Measurements from ENCODE around the gene RCOR2.

RCOR2 gene

GRCh38 chr11:63901660-63902059 lies 15.3 kb downstream of the RCOR2 start:
- Mint-ChIP-seq H3K27ac (no peak overlapping the region), H3K4me3 (no peak overlapping the region), H3K36me3 (ENCODE audit: low read depth) (peaks cover 77% of the 10 kb centered on the region), H3K27me3 (ENCODE audit: low read depth) (no peaks in the 10 kb centered on the region), H3K4me1 (no peaks in the 10 kb centered on the region), H3K9me3 (no peaks in the 10 kb centered on the region)
- peak in 1 of 3 experiments; percentile 8 for TF ChIP-seq CTCF (IDR thresholded peaks at IDR 0.05; ENCODE audit: unreplicated experiment in 3 of 3)

GRCh38 chr11:63897459-63898146 lies 19.4 kb downstream of the RCOR2 start:
- TF ChIP-seq CTCF (IDR thresholded peaks at IDR 0.05; ENCODE audit: unreplicated experiment in 3 of 3) = no peak
- Mint-ChIP-seq H3K36me3 (ENCODE audit: low read depth) (peaks cover 70% of the 10 kb centered on the region), H3K27ac (no peak overlapping the region), H3K9me3 (peaks cover 6% of the 10 kb centered on the region), H3K4me3 (no peak overlapping the region), H3K4me1 (no peaks in the 10 kb centered on the region), H3K27me3 (ENCODE audit: low read depth) (no peaks in the 10 kb centered on the region)

GRCh38 chr11:63896071-63896470 lies 20.9 kb downstream of the RCOR2 start:
- H3K4me3 Mint-ChIP-seq = no peak overlapping the region
- peaks cover 61% of the 10 kb centered on the region for H3K36me3 Mint-ChIP-seq (ENCODE audit: low read depth)
- TF ChIP-seq CTCF (IDR thresholded peaks at IDR 0.05; ENCODE audit: unreplicated experiment in 3 of 3) = no peak
- H3K27me3 Mint-ChIP-seq (ENCODE audit: low read depth) = no peaks in the 10 kb centered on the region
- H3K27ac Mint-ChIP-seq = no peak overlapping the region
- H3K9me3 Mint-ChIP-seq = peaks cover 6% of the 10 kb centered on the region
- H3K4me1 Mint-ChIP-seq = peaks cover under 1% of the 10 kb centered on the region

GRCh38 chr11:63893355-63893754 lies 23.6 kb downstream of the RCOR2 start:
- peaks cover 41% of the 10 kb centered on the region for H3K36me3 Mint-ChIP-seq (ENCODE audit: low read depth)
- H3K4me1 Mint-ChIP-seq = peaks cover 12% of the 10 kb centered on the region
- H3K9me3 Mint-ChIP-seq = peaks cover 6% of the 10 kb centered on the region
- no peak overlapping the region for H3K4me3 Mint-ChIP-seq
- TF ChIP-seq CTCF (IDR thresholded peaks at IDR 0.05; ENCODE audit: unreplicated experiment in 3 of 3) = no peak
- H3K27ac Mint-ChIP-seq = no peak overlapping the region
- no peaks in the 10 kb centered on the region for H3K27me3 Mint-ChIP-seq (ENCODE audit: low read depth)

- peaks cover 32% of the 10 kb centered on the region for H3K36me3 Mint-ChIP-seq (ENCODE audit: low read depth)
- H3K27ac Mint-ChIP-seq = no peak overlapping the region
- H3K9me3 Mint-ChIP-seq = peaks cover 6% of the 10 kb centered on the region
- peaks cover 23% of the 10 kb centered on the region for H3K4me1 Mint-ChIP-seq
- H3K4me3 Mint-ChIP-seq = no peak overlapping the region
- no peak for TF ChIP-seq CTCF (IDR thresholded peaks at IDR 0.05; ENCODE audit: unreplicated experiment in 3 of 3)
- H3K27me3 Mint-ChIP-seq (ENCODE audit: low read depth) = no peaks in the 10 kb centered on the region
Observed at GRCh38 chr11:63892228-63892627, 24.7 kb downstream of the RCOR2 start.

- H3K9me3 Mint-ChIP-seq = peaks cover 6% of the 10 kb centered on the region
- H3K4me3 Mint-ChIP-seq = peak overlapping the region in 1 of 3 experiments; percentile 14
- H3K36me3 Mint-ChIP-seq (ENCODE audit: low read depth) = peaks cover 17% of the 10 kb centered on the region
- H3K4me1 Mint-ChIP-seq = peaks cover 28% of the 10 kb centered on the region
- TF ChIP-seq CTCF (IDR thresholded peaks at IDR 0.05; ENCODE audit: unreplicated experiment in 3 of 3) = no peak
- peak overlapping the region in 2 of 3 experiments; percentile 90 to 96 for H3K27ac Mint-ChIP-seq
- H3K27me3 Mint-ChIP-seq (ENCODE audit: low read depth) = no peaks in the 10 kb centered on the region
Observed at GRCh38 chr11:63890368-63890767, 26.6 kb downstream of the RCOR2 start.
